Testis (tissue), 2 donors: Measurements from ENCODE around the gene FAAH.

ENCODE experiments used
- CTCF ChIP-seq, 3 experiments: fragments of 450-650 bp in 2 of 3; fragments of 200-600 bp in 1 of 3; sonication (generic) in 1 of 3; IDR thresholded peaks; one replicate each; pipeline ENCODE4 v1.5.1; 2016 to 2019; ENCODE audit warnings: antibody characterized with exemption in 3 of 3, mild to moderate bottlenecking in 2 of 3, moderate library complexity in 1 of 3
- POLR2A ChIP-seq: fragments of 450-650 bp; IDR thresholded peaks from one replicate; pipeline ENCODE4 v1.6.1; 2017; ENCODE audit warnings: antibody characterized with exemption, mild to moderate bottlenecking, moderate library complexity

GRCh38 chr1:46380508-46380907 is 13.6 kb upstream of the FAAH start:
- TF ChIP-seq CTCF (IDR thresholded peaks at IDR 0.05) (no peak), POLR2A (no peak)
